GM12878 (cell line): ENCODE measurements around the gene WIPF2.

Source experiments
- ASH2L ChIP-seq: fragments of 300-600, 200-600 bp; sonication (generic); IDR thresholded peaks from 2 replicates; pipeline ENCODE4 v1.6.1; 2017; ENCODE audit warnings: low read depth, mild to moderate bottlenecking, borderline replicate concordance
- CBX5 ChIP-seq: sonication (generic); IDR thresholded peaks from 2 replicates; pipeline ENCODE4 v1.6.1; 2016; ENCODE audit warnings: low read depth, moderate library complexity, mild to moderate bottlenecking, inconsistent platforms
- KLF5 ChIP-seq: fragments of 450-650 bp; IDR thresholded peaks from 2 replicates; pipeline ENCODE4 v1.6.1; 2014; ENCODE audit warnings: mild to moderate bottlenecking; ENCODE audit not compliant: partially characterized antibody
- MYC ChIP-seq: IDR thresholded peaks from 2 replicates; pipeline ENCODE4 v1.6.1; 2011; ENCODE audit warnings: mild to moderate bottlenecking, low read length, moderate library complexity, inconsistent platforms; ENCODE audit not compliant: insufficient read depth, insufficient replicate concordance, insufficient read length, severe bottlenecking
- NFYB ChIP-seq: IDR thresholded peaks from 2 replicates; pipeline ENCODE4 v1.6.1; 2011; ENCODE audit warnings: low read depth, mild to moderate bottlenecking, low read length, improper control_type of control experiment, moderate library complexity; ENCODE audit not compliant: insufficient read depth
- POLR2A ChIP-seq: IDR thresholded peaks from 2 replicates; pipeline ENCODE4 v1.6.1; 2011; ENCODE audit warnings: low read depth, mild to moderate bottlenecking, low read length
- POLR2AphosphoS5 ChIP-seq: IDR thresholded peaks from 2 replicates; pipeline ENCODE4 v1.6.1; 2011; ENCODE audit warnings: mild to moderate bottlenecking, low read length, inconsistent platforms
- RBBP5 ChIP-seq: fragments of 200-600 bp; sonication (generic); conservative IDR thresholded peaks from 2 replicates; pipeline ENCODE4 v1.6.1; 2016
- TBL1XR1 ChIP-seq: IDR thresholded peaks from 2 replicates; pipeline ENCODE4 v1.6.1; 2012; ENCODE audit warnings: low read depth, low read length, improper control_type of control experiment
- TF ChIP-seq, protein P1 (sequence below): IDR thresholded peaks from 2 replicates; pipeline ENCODE4 v1.6.1; 2011; ENCODE audit warnings: borderline replicate concordance, low read depth, mild to moderate bottlenecking, moderate library complexity, low read length; ENCODE audit not compliant: insufficient read depth, poor library complexity, severe bottlenecking
- TF ChIP-seq, protein P2 (sequence below), 3 experiments: IDR thresholded peaks in 2 of 3; conservative IDR thresholded peaks in 1 of 3; 2 replicates each; pipeline ENCODE4 v1.5.1; 2011; ENCODE audit warnings: low read depth in 3 of 3, low read length in 3 of 3, mild to moderate bottlenecking in 3 of 3, control low read depth in 2 of 3, moderate library complexity in 2 of 3, inconsistent platforms in 1 of 3, mixed read lengths in 1 of 3; ENCODE audit not compliant: control insufficient read depth in 2 of 3, insufficient read depth in 1 of 3; ENCODE audit errors: extremely low read depth in 1 of 3
- TF ChIP-seq, protein P3 (sequence below): fragments of 450-650 bp; IDR thresholded peaks from 2 replicates; pipeline ENCODE4 v1.6.1; 2017; ENCODE audit warnings: antibody characterized with exemption, mild to moderate bottlenecking, moderate library complexity
- TF ChIP-seq, protein P4 (sequence below): fragments of 450-650 bp; IDR thresholded peaks from 2 replicates; pipeline ENCODE4 v1.6.1; 2017; ENCODE audit warnings: mild to moderate bottlenecking, low read depth, inconsistent platforms; ENCODE audit not compliant: poor library complexity, severe bottlenecking

DNA sequence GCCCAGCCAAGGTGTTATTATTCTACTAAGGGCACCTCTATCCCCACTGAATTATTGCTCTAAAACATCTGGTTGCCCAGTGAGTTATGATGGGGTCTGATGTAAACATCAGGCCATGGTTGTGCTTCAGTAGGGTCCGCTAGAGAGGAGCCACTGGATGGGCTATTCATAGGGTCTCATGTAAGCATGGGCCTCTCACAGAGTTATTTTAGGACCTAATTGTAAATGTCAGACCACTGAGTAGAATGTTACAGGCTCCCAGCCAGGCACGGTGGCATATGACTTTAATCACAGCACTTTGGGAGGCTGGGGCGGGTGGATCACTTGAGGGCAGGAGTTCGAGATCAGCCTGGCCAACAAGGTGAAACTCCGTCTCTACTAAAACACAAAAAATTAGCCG, 36.5 kb upstream of the WIPF2 start:
- no peak for TF ChIP-seq TBL1XR1
- TF ChIP-seq RBBP5 = no peak
- TF ChIP-seq, protein P1, sequence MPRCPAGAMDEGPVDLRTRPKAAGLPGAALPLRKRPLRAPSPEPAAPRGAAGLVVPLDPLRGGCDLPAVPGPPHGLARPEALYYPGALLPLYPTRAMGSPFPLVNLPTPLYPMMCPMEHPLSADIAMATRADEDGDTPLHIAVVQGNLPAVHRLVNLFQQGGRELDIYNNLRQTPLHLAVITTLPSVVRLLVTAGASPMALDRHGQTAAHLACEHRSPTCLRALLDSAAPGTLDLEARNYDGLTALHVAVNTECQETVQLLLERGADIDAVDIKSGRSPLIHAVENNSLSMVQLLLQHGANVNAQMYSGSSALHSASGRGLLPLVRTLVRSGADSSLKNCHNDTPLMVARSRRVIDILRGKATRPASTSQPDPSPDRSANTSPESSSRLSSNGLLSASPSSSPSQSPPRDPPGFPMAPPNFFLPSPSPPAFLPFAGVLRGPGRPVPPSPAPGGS = no peak
- TF ChIP-seq, protein P2, sequence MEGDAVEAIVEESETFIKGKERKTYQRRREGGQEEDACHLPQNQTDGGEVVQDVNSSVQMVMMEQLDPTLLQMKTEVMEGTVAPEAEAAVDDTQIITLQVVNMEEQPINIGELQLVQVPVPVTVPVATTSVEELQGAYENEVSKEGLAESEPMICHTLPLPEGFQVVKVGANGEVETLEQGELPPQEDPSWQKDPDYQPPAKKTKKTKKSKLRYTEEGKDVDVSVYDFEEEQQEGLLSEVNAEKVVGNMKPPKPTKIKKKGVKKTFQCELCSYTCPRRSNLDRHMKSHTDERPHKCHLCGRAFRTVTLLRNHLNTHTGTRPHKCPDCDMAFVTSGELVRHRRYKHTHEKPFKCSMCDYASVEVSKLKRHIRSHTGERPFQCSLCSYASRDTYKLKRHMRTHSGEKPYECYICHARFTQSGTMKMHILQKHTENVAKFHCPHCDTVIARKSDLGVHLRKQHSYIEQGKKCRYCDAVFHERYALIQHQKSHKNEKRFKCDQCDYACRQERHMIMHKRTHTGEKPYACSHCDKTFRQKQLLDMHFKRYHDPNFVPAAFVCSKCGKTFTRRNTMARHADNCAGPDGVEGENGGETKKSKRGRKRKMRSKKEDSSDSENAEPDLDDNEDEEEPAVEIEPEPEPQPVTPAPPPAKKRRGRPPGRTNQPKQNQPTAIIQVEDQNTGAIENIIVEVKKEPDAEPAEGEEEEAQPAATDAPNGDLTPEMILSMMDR (IDR thresholded peaks at IDR 0.05 in 2 of 3, conservative IDR thresholded peaks at IDR 0.05 in 1 of 3; ENCODE audit: control insufficient read depth in 2 of 3, extremely low read depth in 1 of 3, insufficient read depth in 1 of 3, low read depth in 3 of 3, low read length in 3 of 3) = no peak
- TF ChIP-seq POLR2A = no peak
- no peak for TF ChIP-seq ASH2L
- TF ChIP-seq, protein P3, sequence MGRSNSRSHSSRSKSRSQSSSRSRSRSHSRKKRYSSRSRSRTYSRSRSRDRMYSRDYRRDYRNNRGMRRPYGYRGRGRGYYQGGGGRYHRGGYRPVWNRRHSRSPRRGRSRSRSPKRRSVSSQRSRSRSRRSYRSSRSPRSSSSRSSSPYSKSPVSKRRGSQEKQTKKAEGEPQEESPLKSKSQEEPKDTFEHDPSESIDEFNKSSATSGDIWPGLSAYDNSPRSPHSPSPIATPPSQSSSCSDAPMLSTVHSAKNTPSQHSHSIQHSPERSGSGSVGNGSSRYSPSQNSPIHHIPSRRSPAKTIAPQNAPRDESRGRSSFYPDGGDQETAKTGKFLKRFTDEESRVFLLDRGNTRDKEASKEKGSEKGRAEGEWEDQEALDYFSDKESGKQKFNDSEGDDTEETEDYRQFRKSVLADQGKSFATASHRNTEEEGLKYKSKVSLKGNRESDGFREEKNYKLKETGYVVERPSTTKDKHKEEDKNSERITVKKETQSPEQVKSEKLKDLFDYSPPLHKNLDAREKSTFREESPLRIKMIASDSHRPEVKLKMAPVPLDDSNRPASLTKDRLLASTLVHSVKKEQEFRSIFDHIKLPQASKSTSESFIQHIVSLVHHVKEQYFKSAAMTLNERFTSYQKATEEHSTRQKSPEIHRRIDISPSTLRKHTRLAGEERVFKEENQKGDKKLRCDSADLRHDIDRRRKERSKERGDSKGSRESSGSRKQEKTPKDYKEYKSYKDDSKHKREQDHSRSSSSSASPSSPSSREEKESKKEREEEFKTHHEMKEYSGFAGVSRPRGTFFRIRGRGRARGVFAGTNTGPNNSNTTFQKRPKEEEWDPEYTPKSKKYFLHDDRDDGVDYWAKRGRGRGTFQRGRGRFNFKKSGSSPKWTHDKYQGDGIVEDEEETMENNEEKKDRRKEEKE = no peak
- TF ChIP-seq KLF5 = no peak
- TF ChIP-seq, protein P4, sequence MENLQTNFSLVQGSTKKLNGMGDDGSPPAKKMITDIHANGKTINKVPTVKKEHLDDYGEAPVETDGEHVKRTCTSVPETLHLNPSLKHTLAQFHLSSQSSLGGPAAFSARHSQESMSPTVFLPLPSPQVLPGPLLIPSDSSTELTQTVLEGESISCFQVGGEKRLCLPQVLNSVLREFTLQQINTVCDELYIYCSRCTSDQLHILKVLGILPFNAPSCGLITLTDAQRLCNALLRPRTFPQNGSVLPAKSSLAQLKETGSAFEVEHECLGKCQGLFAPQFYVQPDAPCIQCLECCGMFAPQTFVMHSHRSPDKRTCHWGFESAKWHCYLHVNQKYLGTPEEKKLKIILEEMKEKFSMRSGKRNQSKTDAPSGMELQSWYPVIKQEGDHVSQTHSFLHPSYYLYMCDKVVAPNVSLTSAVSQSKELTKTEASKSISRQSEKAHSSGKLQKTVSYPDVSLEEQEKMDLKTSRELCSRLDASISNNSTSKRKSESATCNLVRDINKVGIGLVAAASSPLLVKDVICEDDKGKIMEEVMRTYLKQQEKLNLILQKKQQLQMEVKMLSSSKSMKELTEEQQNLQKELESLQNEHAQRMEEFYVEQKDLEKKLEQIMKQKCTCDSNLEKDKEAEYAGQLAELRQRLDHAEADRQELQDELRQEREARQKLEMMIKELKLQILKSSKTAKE = no peak
- no peak for TF ChIP-seq CBX5
- TF ChIP-seq MYC = no peak
- no peak for TF ChIP-seq POLR2AphosphoS5
- no peak for TF ChIP-seq NFYB
